ENCODE results near the gene TMEM74B.

TMEM74B gene

GRCh38 chr20:1186367-1186991 is 1.7 kb upstream of the TMEM74B start:
- no peak overlapping the region for H3K9ac ChIP-seq (ENCODE audit: low read depth, low read length)
- H3K36me3 ChIP-seq (ENCODE audit: control insufficient read depth, insufficient read depth, low read length) = no peaks in the 10 kb centered on the region
- no peak overlapping the region for H3K4me3 ChIP-seq (ENCODE audit: low read depth, low read length)
- H3K4me1 ChIP-seq (ENCODE audit: control insufficient read depth, insufficient read depth, low read length) = peaks cover 2% of the 10 kb centered on the region
- H3K27me3 ChIP-seq (ENCODE audit: control insufficient read depth, insufficient read depth, low read length) = peaks cover 46% of the 10 kb centered on the region
- H3K9me3 ChIP-seq (ENCODE audit: control insufficient read depth, insufficient read depth, low read length) = no peaks in the 10 kb centered on the region

GRCh38 chr20:1185790-1186334 is 1.1 kb upstream of the TMEM74B start:
- H3K9ac ChIP-seq (ENCODE audit: low read depth, low read length) = no peak overlapping the region
- H3K36me3 ChIP-seq (ENCODE audit: control insufficient read depth, insufficient read depth, low read length) = peaks cover 2% of the 10 kb centered on the region
- H3K4me3 ChIP-seq (ENCODE audit: low read depth, low read length) = peak overlapping the region; percentile 22
- peaks cover 2% of the 10 kb centered on the region for H3K4me1 ChIP-seq (ENCODE audit: control insufficient read depth, insufficient read depth, low read length)
- H3K27me3 ChIP-seq (ENCODE audit: control insufficient read depth, insufficient read depth, low read length) = peaks cover 46% of the 10 kb centered on the region
- no peaks in the 10 kb centered on the region for H3K9me3 ChIP-seq (ENCODE audit: control insufficient read depth, insufficient read depth, low read length)

- no peaks in the 10 kb centered on the region for H3K9me3 ChIP-seq (ENCODE audit: control insufficient read depth, insufficient read depth, low read length)
- H3K4me3 ChIP-seq (ENCODE audit: low read depth, low read length) = peak overlapping the region; percentile 56
- H3K4me1 ChIP-seq (ENCODE audit: control insufficient read depth, insufficient read depth, low read length) = peaks cover 2% of the 10 kb centered on the region
- peaks cover 4% of the 10 kb centered on the region for H3K36me3 ChIP-seq (ENCODE audit: control insufficient read depth, insufficient read depth, low read length)
- peaks cover 44% of the 10 kb centered on the region for H3K27me3 ChIP-seq (ENCODE audit: control insufficient read depth, insufficient read depth, low read length)
- no peak overlapping the region for H3K9ac ChIP-seq (ENCODE audit: low read depth, low read length)
These were observed 548 bp upstream of the TMEM74B start for GRCh38 chr20:1185316-1185741.

- Histone ChIP-seq H3K4me1 (ENCODE audit: control insufficient read depth, insufficient read depth, low read length) (peaks cover 2% of the 10 kb centered on the region), H3K36me3 (ENCODE audit: control insufficient read depth, insufficient read depth, low read length) (peaks cover 4% of the 10 kb centered on the region), H3K4me3 (ENCODE audit: low read depth, low read length) (peak overlapping the region; percentile 56), H3K9ac (ENCODE audit: low read depth, low read length) (no peak overlapping the region), H3K27me3 (ENCODE audit: control insufficient read depth, insufficient read depth, low read length) (peaks cover 37% of the 10 kb centered on the region), H3K9me3 (ENCODE audit: control insufficient read depth, insufficient read depth, low read length) (no peaks in the 10 kb centered on the region)
These were observed 532 bp downstream of the TMEM74B start for GRCh38 chr20:1184260-1184637.

GRCh38 chr20:1183153-1183552 is 1.6 kb downstream of the TMEM74B start:
- H3K36me3 ChIP-seq (ENCODE audit: control insufficient read depth, insufficient read depth, low read length) = peaks cover 4% of the 10 kb centered on the region
- H3K4me3 ChIP-seq (ENCODE audit: low read depth, low read length) = no peak overlapping the region
- peaks cover 2% of the 10 kb centered on the region for H3K4me1 ChIP-seq (ENCODE audit: control insufficient read depth, insufficient read depth, low read length)
- H3K9me3 ChIP-seq (ENCODE audit: control insufficient read depth, insufficient read depth, low read length) = no peaks in the 10 kb centered on the region
- no peak overlapping the region for H3K9ac ChIP-seq (ENCODE audit: low read depth, low read length)
- H3K27me3 ChIP-seq (ENCODE audit: control insufficient read depth, insufficient read depth, low read length) = peaks cover 37% of the 10 kb centered on the region

GRCh38 chr20:1182106-1182505 is 2.7 kb downstream of the TMEM74B start:
- H3K4me3 ChIP-seq (ENCODE audit: low read depth, low read length) = no peak overlapping the region
- H3K9me3 ChIP-seq (ENCODE audit: control insufficient read depth, insufficient read depth, low read length) = no peaks in the 10 kb centered on the region
- H3K4me1 ChIP-seq (ENCODE audit: control insufficient read depth, insufficient read depth, low read length) = peaks cover 2% of the 10 kb centered on the region
- H3K27me3 ChIP-seq (ENCODE audit: control insufficient read depth, insufficient read depth, low read length) = peaks cover 34% of the 10 kb centered on the region
- peaks cover 4% of the 10 kb centered on the region for H3K36me3 ChIP-seq (ENCODE audit: control insufficient read depth, insufficient read depth, low read length)
- no peak overlapping the region for H3K9ac ChIP-seq (ENCODE audit: low read depth, low read length)

GRCh38 chr20:1180949-1181348 is 3.8 kb downstream of the TMEM74B start:
- H3K4me1 ChIP-seq (ENCODE audit: control insufficient read depth, insufficient read depth, low read length) = peaks cover 2% of the 10 kb centered on the region
- peaks cover 4% of the 10 kb centered on the region for H3K36me3 ChIP-seq (ENCODE audit: control insufficient read depth, insufficient read depth, low read length)
- no peak overlapping the region for H3K9ac ChIP-seq (ENCODE audit: low read depth, low read length)
- H3K27me3 ChIP-seq (ENCODE audit: control insufficient read depth, insufficient read depth, low read length) = peaks cover 26% of the 10 kb centered on the region
- H3K4me3 ChIP-seq (ENCODE audit: low read depth, low read length) = no peak overlapping the region
- H3K9me3 ChIP-seq (ENCODE audit: control insufficient read depth, insufficient read depth, low read length) = no peaks in the 10 kb centered on the region

GRCh38 chr20:1178623-1179022 is 6.2 kb downstream of the TMEM74B start:
- Histone ChIP-seq H3K9me3 (ENCODE audit: control insufficient read depth, insufficient read depth, low read length) (no peaks in the 10 kb centered on the region), H3K4me1 (ENCODE audit: control insufficient read depth, insufficient read depth, low read length) (peaks cover 2% of the 10 kb centered on the region), H3K36me3 (ENCODE audit: control insufficient read depth, insufficient read depth, low read length) (peaks cover 4% of the 10 kb centered on the region), H3K27me3 (ENCODE audit: control insufficient read depth, insufficient read depth, low read length) (peaks cover 15% of the 10 kb centered on the region), H3K4me3 (ENCODE audit: low read depth, low read length) (no peak overlapping the region), H3K9ac (ENCODE audit: low read depth, low read length) (no peak overlapping the region)

- Histone ChIP-seq H3K4me1 (ENCODE audit: control insufficient read depth, insufficient read depth, low read length) (peaks cover 2% of the 10 kb centered on the region), H3K4me3 (ENCODE audit: low read depth, low read length) (no peak overlapping the region), H3K36me3 (ENCODE audit: control insufficient read depth, insufficient read depth, low read length) (peaks cover 4% of the 10 kb centered on the region), H3K9ac (ENCODE audit: low read depth, low read length) (no peak overlapping the region), H3K9me3 (ENCODE audit: control insufficient read depth, insufficient read depth, low read length) (no peaks in the 10 kb centered on the region), H3K27me3 (ENCODE audit: control insufficient read depth, insufficient read depth, low read length) (peaks cover 10% of the 10 kb centered on the region)
These were observed 6.7 kb downstream of the TMEM74B start for GRCh38 chr20:1178103-1178502.

- peaks cover 4% of the 10 kb centered on the region for H3K36me3 ChIP-seq (ENCODE audit: control insufficient read depth, insufficient read depth, low read length)
- peaks cover 2% of the 10 kb centered on the region for H3K4me1 ChIP-seq (ENCODE audit: control insufficient read depth, insufficient read depth, low read length)
- no peaks in the 10 kb centered on the region for H3K9me3 ChIP-seq (ENCODE audit: control insufficient read depth, insufficient read depth, low read length)
- no peak overlapping the region for H3K4me3 ChIP-seq (ENCODE audit: low read depth, low read length)
- peaks cover 7% of the 10 kb centered on the region for H3K27me3 ChIP-seq (ENCODE audit: control insufficient read depth, insufficient read depth, low read length)
- H3K9ac ChIP-seq (ENCODE audit: low read depth, low read length) = no peak overlapping the region
These were observed 7.1 kb downstream of the TMEM74B start for GRCh38 chr20:1177680-1178079.

GRCh38 chr20:1174787-1175186 is 10.0 kb downstream of the TMEM74B start:
- H3K4me1 ChIP-seq (ENCODE audit: control insufficient read depth, insufficient read depth, low read length) = no peaks in the 10 kb centered on the region
- no peak overlapping the region for H3K9ac ChIP-seq (ENCODE audit: low read depth, low read length)
- H3K27me3 ChIP-seq (ENCODE audit: control insufficient read depth, insufficient read depth, low read length) = no peaks in the 10 kb centered on the region
- H3K4me3 ChIP-seq (ENCODE audit: low read depth, low read length) = no peak overlapping the region
- no peaks in the 10 kb centered on the region for H3K9me3 ChIP-seq (ENCODE audit: control insufficient read depth, insufficient read depth, low read length)
- H3K36me3 ChIP-seq (ENCODE audit: control insufficient read depth, insufficient read depth, low read length) = no peaks in the 10 kb centered on the region

GRCh38 chr20:1173698-1174097 is 11.1 kb downstream of the TMEM74B start:
- no peaks in the 10 kb centered on the region for H3K9me3 ChIP-seq (ENCODE audit: control insufficient read depth, insufficient read depth, low read length)
- no peak overlapping the region for H3K9ac ChIP-seq (ENCODE audit: low read depth, low read length)
- peaks cover 8% of the 10 kb centered on the region for H3K36me3 ChIP-seq (ENCODE audit: control insufficient read depth, insufficient read depth, low read length)
- H3K4me3 ChIP-seq (ENCODE audit: low read depth, low read length) = no peak overlapping the region
- H3K4me1 ChIP-seq (ENCODE audit: control insufficient read depth, insufficient read depth, low read length) = no peaks in the 10 kb centered on the region
- H3K27me3 ChIP-seq (ENCODE audit: control insufficient read depth, insufficient read depth, low read length) = no peaks in the 10 kb centered on the region

Measured in iPS-15b (cell line).